CD4-positive, alpha-beta T cell treated with Interleukin-10 for 1 hour (primary cell): ENCODE results near the gene NCBP1.

ENCODE experiments used
- DNase-seq: peaks from one replicate; pipeline ENCODE4 v3.0.0-alpha.2; 2020

The NCBP1 gene

DNA sequence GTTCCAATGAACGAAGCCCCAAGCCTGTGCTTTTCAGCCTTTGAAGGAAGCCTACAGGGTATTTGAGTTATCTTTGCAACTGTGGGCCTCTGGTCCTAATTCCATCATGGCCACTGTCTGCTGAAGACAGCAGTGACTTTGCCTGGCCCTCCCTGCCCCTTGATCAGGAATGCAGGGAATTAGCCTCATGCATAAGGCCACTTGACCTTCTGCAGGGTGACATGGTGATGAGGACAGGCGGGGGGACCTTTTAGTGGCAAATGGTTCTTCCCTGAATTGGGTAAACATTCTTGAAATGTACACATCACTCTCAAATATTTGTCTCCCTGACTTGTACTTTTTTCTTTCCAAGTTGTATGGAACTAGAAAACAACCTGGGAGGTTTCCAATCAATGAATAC, 88.7 kb downstream of the NCBP1 start:
- DNase-seq: no peak
